GM06990 (cell line): ENCODE data around the gene BCL7B.
A peak's percentile ranks its signal among the peaks of the same experiment; 100 is the strongest.

Source experiments
- DNase-seq: peaks from one replicate; pipeline ENCODE4 v3.0.0-alpha.2; 2011; ENCODE audit not compliant: insufficient read length; ENCODE audit errors: extremely low read depth
- H3K27me3 ChIP-seq: replicated peaks from 2 replicates; pipeline ENCODE4 v1.6.0; 2011; ENCODE audit warnings: low read length; ENCODE audit not compliant: control insufficient read depth, insufficient read depth
- H3K36me3 ChIP-seq: 2 replicates; pipeline ENCODE4 v1.5.1; 2011; ENCODE audit warnings: low read length; ENCODE audit not compliant: control insufficient read depth, insufficient read depth
- H3K4me3 ChIP-seq: replicated peaks from 2 replicates; pipeline ENCODE4 v1.5.1; 2011; ENCODE audit warnings: low read depth, mild to moderate bottlenecking, control low read depth, low read length
- CTCF ChIP-seq: IDR thresholded peaks from 2 replicates; pipeline ENCODE4 v1.5.1; 2011; ENCODE audit warnings: low read length, control low read depth, mild to moderate bottlenecking, inconsistent platforms; ENCODE audit not compliant: insufficient read depth, poor library complexity, severe bottlenecking

BCL7B gene

GRCh38 chr7:73557397-73558257, at the start of gene BCL7B:
Gene BCL7B (minus strand): TSS chr7:73557690. CDS start chr7:73557578, 112 bp downstream.
- H3K27me3 ChIP-seq: no peaks in the 10 kb centered on the region
- TF ChIP-seq CTCF: no peak

GRCh38 chr7:73605601-73606220, 48.2 kb upstream of the BCL7B start:
- TF ChIP-seq CTCF: no peak
- Histone ChIP-seq H3K27me3 (no peaks in the 10 kb centered on the region), H3K4me3 (no peak overlapping the region), H3K36me3 (no peaks in the 10 kb centered on the region)
- DNase-seq: no peak

More at GRCh38 chr7:73557397-73558257, at the start of gene BCL7B:
- peak within 1 kb of the TSS; percentile 98 for H3K4me3 ChIP-seq
- peaks cover 5% of the 10 kb centered on the region for H3K36me3 ChIP-seq
- DNase-seq: peak; percentile 88

GRCh38 chr7:73602721-73603651, 45.5 kb upstream of the BCL7B start:
- DNase-seq: no peak
- Histone ChIP-seq H3K27me3 (no peaks in the 10 kb centered on the region), H3K4me3 (no peak overlapping the region), H3K36me3 (no peaks in the 10 kb centered on the region)
- TF ChIP-seq CTCF: no peak

- no peaks in the 10 kb centered on the region for H3K36me3 ChIP-seq
These were observed 42.4 kb upstream of the BCL7B start for GRCh38 chr7:73599916-73600315.

More at GRCh38 chr7:73599916-73600315, 42.4 kb upstream of the BCL7B start:
- DNase-seq: no peak
- Histone ChIP-seq H3K4me3 (no peak overlapping the region), H3K27me3 (no peaks in the 10 kb centered on the region)
- no peak for TF ChIP-seq CTCF
